Peyer's patch (tissue), 4 donors: ENCODE measurements around the gene DRAM2.

Source experiments
- POLR2A ChIP-seq, 2 donors: fragments of 450-650 bp; IDR thresholded peaks; one replicate each; pipeline ENCODE4 v1.5.1; 2017; ENCODE audit warnings: antibody characterized with exemption in 2 of 2, mild to moderate bottlenecking in 2 of 2, moderate library complexity in 2 of 2
- TF ChIP-seq, protein P1 (sequence below), 6 experiments: fragments of 450-650 bp in 4 of 6; fragments of 200-600 bp in 2 of 6; sonication (generic) in 1 of 6; IDR thresholded peaks; one replicate each; pipeline ENCODE4 v1.5.1; 2017 to 2019; ENCODE audit warnings: antibody characterized with exemption in 6 of 6, mild to moderate bottlenecking in 3 of 6, moderate library complexity in 1 of 6

DNA sequence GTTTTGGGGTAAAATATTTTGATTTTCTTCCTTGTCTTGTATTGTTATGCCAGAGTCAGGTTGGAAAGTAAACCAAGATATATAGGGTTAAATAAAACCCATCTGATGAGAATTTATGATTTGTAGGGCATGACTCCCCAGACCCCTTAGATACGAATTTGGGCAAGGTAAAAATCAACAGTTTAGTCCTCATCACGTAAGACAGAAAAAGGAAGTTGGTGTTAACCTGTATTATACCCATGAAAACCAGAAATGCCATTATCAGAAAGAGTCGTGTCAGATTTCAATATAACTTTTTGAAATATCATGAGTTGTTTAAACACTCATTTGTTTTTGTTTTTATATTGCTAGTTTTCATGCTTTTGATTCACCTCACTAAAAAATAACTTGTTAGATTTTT lies 11.9 kb upstream of the DRAM2 start:
- TF ChIP-seq, protein P1, sequence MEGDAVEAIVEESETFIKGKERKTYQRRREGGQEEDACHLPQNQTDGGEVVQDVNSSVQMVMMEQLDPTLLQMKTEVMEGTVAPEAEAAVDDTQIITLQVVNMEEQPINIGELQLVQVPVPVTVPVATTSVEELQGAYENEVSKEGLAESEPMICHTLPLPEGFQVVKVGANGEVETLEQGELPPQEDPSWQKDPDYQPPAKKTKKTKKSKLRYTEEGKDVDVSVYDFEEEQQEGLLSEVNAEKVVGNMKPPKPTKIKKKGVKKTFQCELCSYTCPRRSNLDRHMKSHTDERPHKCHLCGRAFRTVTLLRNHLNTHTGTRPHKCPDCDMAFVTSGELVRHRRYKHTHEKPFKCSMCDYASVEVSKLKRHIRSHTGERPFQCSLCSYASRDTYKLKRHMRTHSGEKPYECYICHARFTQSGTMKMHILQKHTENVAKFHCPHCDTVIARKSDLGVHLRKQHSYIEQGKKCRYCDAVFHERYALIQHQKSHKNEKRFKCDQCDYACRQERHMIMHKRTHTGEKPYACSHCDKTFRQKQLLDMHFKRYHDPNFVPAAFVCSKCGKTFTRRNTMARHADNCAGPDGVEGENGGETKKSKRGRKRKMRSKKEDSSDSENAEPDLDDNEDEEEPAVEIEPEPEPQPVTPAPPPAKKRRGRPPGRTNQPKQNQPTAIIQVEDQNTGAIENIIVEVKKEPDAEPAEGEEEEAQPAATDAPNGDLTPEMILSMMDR (IDR thresholded peaks at IDR 0.05), result no peak
- TF ChIP-seq POLR2A (IDR thresholded peaks at IDR 0.05), result no peak
